Ascending aorta (tissue), 2 donors: ENCODE results near the gene USP31. TPM values are rescaled to one million over a fixed set of nuclear protein-coding genes. Genes with fewer than 3 reads are reported as not detected.
A peak's percentile ranks its signal among the peaks of the same experiment; 100 is the strongest.

Experiments used
- DNase-seq, 2 donors: peaks; one replicate each; pipeline ENCODE4 v3.0.0-alpha.2; 2019; ENCODE audit warnings: low spot score in 2 of 2
- H3K27ac ChIP-seq, 2 donors: fragments of 200-600 bp; sonication (generic); one replicate each; pipeline ENCODE4 v1.5.1; 2016 to 2017; ENCODE audit warnings: mild to moderate bottlenecking in 1 of 2
- H3K27me3 ChIP-seq: fragments of 200-600 bp; sonication (generic); one replicate; pipeline ENCODE4 v1.5.1; 2017
- H3K36me3 ChIP-seq, 2 donors: fragments of 200-600 bp; sonication (generic); one replicate each; pipeline ENCODE4 v1.5.1; 2016
- H3K4me1 ChIP-seq, 2 donors: fragments of 200-600 bp; sonication (generic); one replicate each; pipeline ENCODE4 v1.5.1; 2016 to 2017; ENCODE audit warnings: mild to moderate bottlenecking in 1 of 2
- H3K4me3 ChIP-seq, 2 donors: fragments of 200-600 bp; sonication (generic); one replicate each; pipeline ENCODE4 v1.5.1; 2016 to 2017; ENCODE audit warnings: mild to moderate bottlenecking in 1 of 2
- H3K9me3 ChIP-seq, 2 donors: fragments of 200-600 bp; sonication (generic); one replicate each; pipeline ENCODE4 v1.5.1; 2016
- intact Hi-C: fragments of 100-400 bp; cut with DNase I; formaldehyde crosslinking; loops from one replicate; pipeline ENCODE4 v1.15.1; 2023
- total RNA-seq: library from RNA; depleted of rRNA; stranded (reverse); fragments of >200 nt; gene quantifications from one replicate; pipeline ENCODE4 v1.1.0, GENCODE V29; 2016
- TF ChIP-seq, protein P1 (sequence below), 3 experiments: fragments of 200-600 bp in 2 of 3; fragments of 450-650 bp in 1 of 3; sonication (generic) in 2 of 3; IDR thresholded peaks; one replicate each; pipeline ENCODE4 v1.5.1; 2016 to 2019; ENCODE audit warnings: antibody characterized with exemption in 3 of 3, mild to moderate bottlenecking in 1 of 3, moderate library complexity in 1 of 3

Gene USP31
- total RNA-seq, 1 donor from 2014 or later = 6.2 TPM

GRCh38 chr16:23149993-23150364 is 727 bp upstream of the USP31 start:
- Histone ChIP-seq H3K27me3 (no peaks in the 10 kb centered on the region), H3K4me3 (peak overlapping the region; percentile 61 to 88), H3K36me3 (no peaks in the 10 kb centered on the region), H3K4me1 (peaks cover 3 to 31% of the 10 kb centered on the region in 2 donors), H3K9me3 (no peaks in the 10 kb centered on the region), H3K27ac (peak overlapping the region in 1 of 2 donors; percentile 2)
- intact Hi-C loops = loop anchor here (1.0 to 10.0 kb wide), 7 partner anchors 17 to 1995 kb away; partner anchors contain the start of genes DNAH3, LDAF1 and METTL9
- TF ChIP-seq, protein P1, sequence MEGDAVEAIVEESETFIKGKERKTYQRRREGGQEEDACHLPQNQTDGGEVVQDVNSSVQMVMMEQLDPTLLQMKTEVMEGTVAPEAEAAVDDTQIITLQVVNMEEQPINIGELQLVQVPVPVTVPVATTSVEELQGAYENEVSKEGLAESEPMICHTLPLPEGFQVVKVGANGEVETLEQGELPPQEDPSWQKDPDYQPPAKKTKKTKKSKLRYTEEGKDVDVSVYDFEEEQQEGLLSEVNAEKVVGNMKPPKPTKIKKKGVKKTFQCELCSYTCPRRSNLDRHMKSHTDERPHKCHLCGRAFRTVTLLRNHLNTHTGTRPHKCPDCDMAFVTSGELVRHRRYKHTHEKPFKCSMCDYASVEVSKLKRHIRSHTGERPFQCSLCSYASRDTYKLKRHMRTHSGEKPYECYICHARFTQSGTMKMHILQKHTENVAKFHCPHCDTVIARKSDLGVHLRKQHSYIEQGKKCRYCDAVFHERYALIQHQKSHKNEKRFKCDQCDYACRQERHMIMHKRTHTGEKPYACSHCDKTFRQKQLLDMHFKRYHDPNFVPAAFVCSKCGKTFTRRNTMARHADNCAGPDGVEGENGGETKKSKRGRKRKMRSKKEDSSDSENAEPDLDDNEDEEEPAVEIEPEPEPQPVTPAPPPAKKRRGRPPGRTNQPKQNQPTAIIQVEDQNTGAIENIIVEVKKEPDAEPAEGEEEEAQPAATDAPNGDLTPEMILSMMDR (IDR thresholded peaks at IDR 0.05) = no peak
- no peak for DNase-seq

- Histone ChIP-seq H3K27me3 (no peaks in the 10 kb centered on the region), H3K27ac (peak overlapping the region; percentile 75 to 83), H3K36me3 (no peaks in the 10 kb centered on the region), H3K4me1 (peaks cover 3 to 35% of the 10 kb centered on the region in 2 donors), H3K9me3 (no peaks in the 10 kb centered on the region), H3K4me3 (peak overlapping the region; percentile 76 to 88)
- peak; percentile 21 to 86 for DNase-seq
- intact Hi-C loops = loop anchor here (1.0 to 10.0 kb wide), 7 partner anchors 16 to 1994 kb away; partner anchors contain the start of genes DNAH3, LDAF1 and METTL9
- TF ChIP-seq, protein P1 (IDR thresholded peaks at IDR 0.05) = no peak
Observed at GRCh38 chr16:23148513-23149266, 562 bp downstream of the USP31 start.

GRCh38 chr16:23148166-23148512 is 1.1 kb downstream of the USP31 start:
- peak overlapping the region; percentile 76 to 88 for H3K4me3 ChIP-seq
- peaks cover 3 to 40% of the 10 kb centered on the region in 2 donors for H3K4me1 ChIP-seq
- no peaks in the 10 kb centered on the region for H3K9me3 ChIP-seq
- no peaks in the 10 kb centered on the region for H3K27me3 ChIP-seq
- no peak for DNase-seq
- H3K27ac ChIP-seq = peak overlapping the region; percentile 75 to 83
- TF ChIP-seq, protein P1 (IDR thresholded peaks at IDR 0.05) = no peak
- H3K36me3 ChIP-seq = no peaks in the 10 kb centered on the region
- intact Hi-C loops = loop anchor here (2.0 to 10.0 kb wide), 6 partner anchors 15 to 1993 kb away; partner anchors contain the start of genes DNAH3, LDAF1 and METTL9

- Histone ChIP-seq H3K27ac (no peak overlapping the region), H3K4me3 (peak overlapping the region; percentile 76 to 88), H3K9me3 (no peaks in the 10 kb centered on the region), H3K36me3 (no peaks in the 10 kb centered on the region), H3K4me1 (peaks cover 3 to 43% of the 10 kb centered on the region in 2 donors), H3K27me3 (no peaks in the 10 kb centered on the region)
- TF ChIP-seq, protein P1 (IDR thresholded peaks at IDR 0.05) = no peak
- intact Hi-C loops = loop anchor here (2.0 to 10.0 kb wide), 6 partner anchors 15 to 1993 kb away; partner anchors contain the start of genes DNAH3, LDAF1 and METTL9
- DNase-seq = no peak
Observed at GRCh38 chr16:23147666-23148065, 1.6 kb downstream of the USP31 start.

DNA sequence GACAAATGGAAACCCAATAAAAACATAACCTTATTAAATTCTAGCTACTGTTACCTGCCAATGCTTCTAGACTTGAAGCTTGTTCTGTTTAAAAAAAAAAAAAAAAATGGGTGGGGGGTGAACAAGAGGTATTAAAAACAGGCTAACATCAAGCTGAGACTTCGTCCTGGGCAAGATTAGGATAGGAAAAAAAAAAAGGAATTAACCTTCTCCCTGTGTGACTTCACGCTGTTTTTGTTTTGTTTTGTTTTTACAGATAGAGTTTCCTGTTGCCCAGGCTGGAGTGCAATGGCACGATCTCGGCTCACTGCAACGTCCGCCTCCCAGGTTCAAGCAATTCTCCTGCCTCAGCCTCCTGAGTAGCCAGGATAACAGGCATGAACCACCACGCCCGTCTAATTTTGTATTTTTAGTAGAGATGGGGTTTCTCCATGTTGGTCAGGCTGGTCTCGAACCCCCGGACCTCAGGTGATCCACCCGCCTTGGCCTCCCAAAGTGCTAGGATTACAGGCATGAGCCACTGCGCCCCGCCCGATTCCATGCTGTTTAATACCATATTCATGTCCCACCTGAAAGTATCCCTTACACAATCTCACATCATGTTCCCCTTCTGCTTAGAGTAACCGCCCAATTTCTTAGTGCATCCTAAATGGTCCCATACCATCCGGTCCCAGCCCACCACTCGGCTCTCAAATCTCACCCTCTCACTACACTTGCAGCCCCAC is 2.2 kb downstream of the USP31 start:
- peak overlapping the region in 1 of 2 donors; percentile 76 for H3K4me3 ChIP-seq
- no peaks in the 10 kb centered on the region for H3K27me3 ChIP-seq
- H3K27ac ChIP-seq = peak overlapping the region in 1 of 2 donors; percentile 43
- peaks cover 6 to 47% of the 10 kb centered on the region in 2 donors for H3K4me1 ChIP-seq
- no peak for DNase-seq
- intact Hi-C loops = loop anchor here (5.0 to 10.0 kb wide), 4 partner anchors 40 to 1992 kb away; partner anchors contain the start of genes DNAH3 and LDAF1
- H3K36me3 ChIP-seq = no peaks in the 10 kb centered on the region
- TF ChIP-seq, protein P1 (IDR thresholded peaks at IDR 0.05) = no peak
- no peaks in the 10 kb centered on the region for H3K9me3 ChIP-seq
